B cell (primary cell): ENCODE data around the gene LIPG. TPM values are rescaled to one million over a fixed set of nuclear protein-coding genes. Genes with fewer than 3 reads are reported as not detected.

Experiments
- ATAC-seq: fragments of 200-7000 bp; cut with Tn5 transposase; one replicate; pipeline ENCODE4 v1.10.0; 2021; ENCODE audit warnings: low read depth, mild to moderate bottlenecking, moderate number of reproducible peaks, moderate library complexity
- CTCF ChIA-PET: fragments of 350-600 bp; sonication (Branson Sonifier 250); formaldehyde crosslinking; loops from one replicate; lab custom pipeline; 2021; ENCODE audit warnings: antibody characterized with exemption, inconsistent platforms; lab: Charles Lee
- POLR2A ChIA-PET: fragments of 350-600 bp; sonication (Branson Sonifier 250); formaldehyde crosslinking; loops from one replicate; lab custom pipeline; 2021; ENCODE audit warnings: antibody characterized with exemption; lab: Charles Lee
- DNase-seq: peaks from one replicate; pipeline ENCODE4 v3.0.0; 2013
- H2AFZ ChIP-seq: 2 replicates; pipeline ENCODE4 v1.6.1; 2012; ENCODE audit warnings: mild to moderate bottlenecking, low read depth, low read length; ENCODE audit not compliant: insufficient read depth, poor library complexity, severe bottlenecking
- H3K27ac ChIP-seq, 2 donors: 1 replicate in 1 of 2; 2 replicates in 1 of 2; pipeline ENCODE4 v1.5.1; 2012 to 2013; ENCODE audit warnings: low read length in 2 of 2, mild to moderate bottlenecking in 2 of 2, moderate library complexity in 1 of 2
- H3K27me3 ChIP-seq, 4 experiments: fragments of 200-600 bp in 1 of 4; sonication (generic) in 1 of 4; replicated peaks in 1 of 4; 1 replicate in 2 of 4; 2 replicates in 2 of 4; pipeline versions ENCODE4 v1.6.1 to v1.7.0; 2013 to 2016; ENCODE audit warnings: low read length in 3 of 4, mild to moderate bottlenecking in 2 of 4, mixed read lengths in 1 of 4, moderate library complexity in 1 of 4; ENCODE audit not compliant: insufficient read depth in 4 of 4, control insufficient read depth in 3 of 4; ENCODE audit errors: control extremely low read depth in 1 of 4
- H3K36me3 ChIP-seq, 2 experiments: replicated peaks in 1 of 2; 1 replicate in 1 of 2; 2 replicates in 1 of 2; pipeline versions ENCODE4 v1.6.1 to v1.7.1; 2013; ENCODE audit warnings: low read length in 1 of 2; ENCODE audit not compliant: insufficient read depth in 2 of 2, control insufficient read depth in 1 of 2; ENCODE audit errors: control extremely low read depth in 1 of 2, extremely low read depth in 1 of 2
- H3K4me1 ChIP-seq, 2 donors: fragments of 200-600 bp in 1 of 2; sonication (generic) in 1 of 2; 1 replicate in 1 of 2; 2 replicates in 1 of 2; pipeline versions ENCODE4 v1.5.1 to v1.6.1; 2013 to 2017; ENCODE audit warnings: low read length in 2 of 2; ENCODE audit not compliant: control insufficient read depth in 2 of 2, insufficient read depth in 2 of 2
- H3K4me2 ChIP-seq: replicated peaks from 2 replicates; pipeline ENCODE3; 2012; ENCODE audit warnings: mild to moderate bottlenecking, low read depth, low read length; ENCODE audit not compliant: poor library complexity, severe bottlenecking
- H3K4me3 ChIP-seq, 5 experiments: fragments of 200-600 bp in 1 of 5; sonication (generic) in 1 of 5; 1 replicate in 3 of 5; 2 replicates in 2 of 5; pipeline versions ENCODE4 v1.5.1 to v1.7.0; 2011 to 2016; ENCODE audit warnings: low read length in 4 of 5, mild to moderate bottlenecking in 4 of 5, low read depth in 2 of 5, control low read depth in 1 of 5, moderate library complexity in 1 of 5; ENCODE audit not compliant: insufficient read depth in 1 of 5; ENCODE audit errors: control extremely low read depth in 1 of 5, extremely low read depth in 1 of 5
- H3K79me2 ChIP-seq: fragments of 200-600 bp; sonication (generic); one replicate; pipeline ENCODE4 v1.6.0; 2016; ENCODE audit warnings: low read length; ENCODE audit not compliant: control insufficient read depth, insufficient read depth
- H3K9ac ChIP-seq: fragments of 200-600 bp; sonication (generic); 2 replicates; pipeline ENCODE4 v1.6.1; 2017; ENCODE audit warnings: mild to moderate bottlenecking, low read length, moderate library complexity
- H3K9me3 ChIP-seq, 3 donors: one replicate each; pipeline versions ENCODE4 v1.6.1 to v1.7.1; 2013; ENCODE audit warnings: low read length in 2 of 3; ENCODE audit not compliant: control insufficient read depth in 2 of 3, insufficient read depth in 1 of 3; ENCODE audit errors: control extremely low read depth in 1 of 3
- H4K20me1 ChIP-seq: 2 replicates; pipeline ENCODE4 v1.6.0; 2012; ENCODE audit warnings: mild to moderate bottlenecking, low read length; ENCODE audit not compliant: insufficient read depth, control insufficient read depth, poor library complexity, severe bottlenecking
- H3K27ac Mint-ChIP-seq: one replicate; pipeline ENCODE4 v1.8.0; 2021; ENCODE audit warnings: mixed read lengths
- H3K27me3 Mint-ChIP-seq: one replicate; pipeline ENCODE4 v1.8.0; 2021; ENCODE audit warnings: mixed read lengths
- H3K4me1 Mint-ChIP-seq: one replicate; pipeline ENCODE4 v1.8.0; 2021; ENCODE audit warnings: mixed read lengths
- H3K4me3 Mint-ChIP-seq: one replicate; pipeline ENCODE4 v1.8.0; 2021; ENCODE audit warnings: mixed read lengths
- H3K9me3 Mint-ChIP-seq: one replicate; pipeline ENCODE4 v1.8.0; 2022; ENCODE audit warnings: mixed read lengths; ENCODE audit not compliant: insufficient read depth
- EZH2 ChIP-seq: IDR thresholded peaks from 2 replicates; pipeline ENCODE4 v1.6.1; 2012; ENCODE audit warnings: borderline replicate concordance, low read depth, mild to moderate bottlenecking, moderate library complexity, low read length; ENCODE audit not compliant: insufficient read depth, poor library complexity, severe bottlenecking
- WGBS: methylation state at CpG from one replicate; pipeline ENCODE4 v1.1.5; 2013; ENCODE audit warnings: missing lambda C conversion rate; ENCODE audit not compliant: insufficient coverage; 5-methylcytosine and 5-hydroxymethylcytosine counted together
- intact Hi-C: fragments of 100-400 bp; cut with micrococcal nuclease; formaldehyde crosslinking; loops from one replicate; pipeline ENCODE4 v1.10.0; 2022
- polyA plus RNA-seq: library from polyadenylated mRNA; depleted of rRNA; stranded (reverse); fragments of >200 nt; gene quantifications from 2 replicates; pipeline ENCODE4 v1.2.3, GENCODE V29; 2012
- total RNA-seq, 2 donors: library from RNA; stranded (reverse); fragments of 120-200 nt in 1 of 2; gene quantifications; 1 replicate in 1 of 2; 2 replicates in 1 of 2; pipeline versions ENCODE4 v1.2.3 to v1.2.4, GENCODE V29; 2013 to 2022
- TF ChIP-seq, protein P1 (sequence below): fragments of 200-600 bp; IDR thresholded peaks from one replicate; pipeline ENCODE4 v1.8.0; 2022; ENCODE audit warnings: antibody characterized with exemption, mild to moderate bottlenecking

LIPG gene
- total and polyA plus RNA-seq, 2 donors (not counting 1 experiment from before 2014, with no cell fraction given): not detected

DNA sequence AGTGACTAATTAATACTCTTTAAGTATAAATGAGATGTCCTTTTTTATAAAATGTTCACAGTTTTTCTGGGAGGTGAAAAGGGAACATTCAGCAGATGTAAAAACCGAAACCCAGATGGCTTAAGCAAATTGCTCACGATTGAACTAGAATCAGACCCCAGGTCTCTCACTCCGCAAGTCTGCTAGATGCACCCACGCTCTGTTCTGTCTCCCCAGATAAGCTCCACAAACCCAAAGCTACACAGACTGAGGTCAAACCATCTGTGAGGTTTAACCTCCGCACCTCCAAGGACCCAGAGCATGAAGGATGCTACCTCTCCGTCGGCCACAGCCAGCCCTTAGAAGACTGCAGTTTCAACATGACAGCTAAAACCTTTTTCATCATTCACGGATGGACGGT is 3.2 kb downstream of the LIPG start:
- Histone ChIP-seq H2AFZ (no peak overlapping the region), H3K4me1 (peaks cover 20 to 30% of the 10 kb centered on the region in 2 donors), H3K9ac (no peak overlapping the region), H3K4me3 (no peak overlapping the region), H3K27ac (no peak overlapping the region), H3K9me3 (peaks cover 0 to 21% (median 0%) of the 10 kb centered on the region in 3 donors), H3K4me2 (no peak overlapping the region), H3K36me3 (no peaks in the 10 kb centered on the region), H4K20me1 (no peaks in the 10 kb centered on the region), H3K79me2 (no peaks in the 10 kb centered on the region), H3K27me3 (peaks cover 0 to 54% (median 31%) of the 10 kb centered on the region in 4 experiments)
- H3K27ac Mint-ChIP-seq: no peak overlapping the region
- TF ChIP-seq EZH2: no peak
- TF ChIP-seq, protein P1, sequence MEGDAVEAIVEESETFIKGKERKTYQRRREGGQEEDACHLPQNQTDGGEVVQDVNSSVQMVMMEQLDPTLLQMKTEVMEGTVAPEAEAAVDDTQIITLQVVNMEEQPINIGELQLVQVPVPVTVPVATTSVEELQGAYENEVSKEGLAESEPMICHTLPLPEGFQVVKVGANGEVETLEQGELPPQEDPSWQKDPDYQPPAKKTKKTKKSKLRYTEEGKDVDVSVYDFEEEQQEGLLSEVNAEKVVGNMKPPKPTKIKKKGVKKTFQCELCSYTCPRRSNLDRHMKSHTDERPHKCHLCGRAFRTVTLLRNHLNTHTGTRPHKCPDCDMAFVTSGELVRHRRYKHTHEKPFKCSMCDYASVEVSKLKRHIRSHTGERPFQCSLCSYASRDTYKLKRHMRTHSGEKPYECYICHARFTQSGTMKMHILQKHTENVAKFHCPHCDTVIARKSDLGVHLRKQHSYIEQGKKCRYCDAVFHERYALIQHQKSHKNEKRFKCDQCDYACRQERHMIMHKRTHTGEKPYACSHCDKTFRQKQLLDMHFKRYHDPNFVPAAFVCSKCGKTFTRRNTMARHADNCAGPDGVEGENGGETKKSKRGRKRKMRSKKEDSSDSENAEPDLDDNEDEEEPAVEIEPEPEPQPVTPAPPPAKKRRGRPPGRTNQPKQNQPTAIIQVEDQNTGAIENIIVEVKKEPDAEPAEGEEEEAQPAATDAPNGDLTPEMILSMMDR: no peak
- peaks cover 28% of the 10 kb centered on the region for H3K4me1 Mint-ChIP-seq
- ChIA-PET POLR2A (no interaction called here), CTCF (no interaction called here)
- no peaks in the 10 kb centered on the region for H3K9me3 Mint-ChIP-seq
- ATAC-seq: no peak
- H3K27me3 Mint-ChIP-seq: peaks cover 65% of the 10 kb centered on the region
- WGBS: 82% methylated on average over 8 of the region's 9 CpGs
- no peak for DNase-seq
- no peak overlapping the region for H3K4me3 Mint-ChIP-seq
- intact Hi-C loops: no loop called here

- no peak overlapping the region for H3K27ac ChIP-seq
- Mint-ChIP-seq H3K4me1 (peaks cover 24% of the 10 kb centered on the region), H3K27me3 (peaks cover 60% of the 10 kb centered on the region), H3K9me3 (no peaks in the 10 kb centered on the region), H3K4me3 (no peak overlapping the region), H3K27ac (no peak overlapping the region)
- peaks cover 20 to 28% of the 10 kb centered on the region in 2 donors for H3K4me1 ChIP-seq
- H3K36me3 ChIP-seq: no peaks in the 10 kb centered on the region
- H3K9me3 ChIP-seq: peaks cover 0 to 20% (median 0%) of the 10 kb centered on the region in 3 donors
- peaks cover 0 to 49% (median 27%) of the 10 kb centered on the region in 4 experiments for H3K27me3 ChIP-seq
- TF ChIP-seq EZH2: no peak
- TF ChIP-seq, protein P1: no peak
- no peak overlapping the region for H2AFZ ChIP-seq
- no peaks in the 10 kb centered on the region for H4K20me1 ChIP-seq
- H3K4me2 ChIP-seq: no peak overlapping the region
- 74% methylated on average over 3 of the region's 5 CpGs for WGBS
- H3K4me3 ChIP-seq: no peak overlapping the region
- no peak overlapping the region for H3K9ac ChIP-seq
- ChIA-PET CTCF (no interaction called here), POLR2A (no interaction called here)
- no peak for ATAC-seq
- H3K79me2 ChIP-seq: no peaks in the 10 kb centered on the region
- intact Hi-C loops: no loop called here
- no peak for DNase-seq
Observed at GRCh38 chr18:49565612-49566011, 3.8 kb downstream of the LIPG start.
